ENCODE measurements around the gene ZNF230.

Gene ZNF230

GRCh38 chr19:44025217-44025936 is 22.6 kb downstream of the ZNF230 start, which contains the start of gene ZNF222 (continued):
- peak; percentile 7; the same call in 1 of the 2 replicates for TF ChIP-seq ZFP3 (tag by site-specific recombination; IDR thresholded peaks at IDR 0.05; ENCODE audit: low read depth)
- TF ChIP-seq ZFHX2 (tag by site-specific recombination; conservative IDR thresholded peaks at IDR 0.05), result peak; percentile 37; the same call in 1 of the 2 replicates
- TF ChIP-seq, protein P1, sequence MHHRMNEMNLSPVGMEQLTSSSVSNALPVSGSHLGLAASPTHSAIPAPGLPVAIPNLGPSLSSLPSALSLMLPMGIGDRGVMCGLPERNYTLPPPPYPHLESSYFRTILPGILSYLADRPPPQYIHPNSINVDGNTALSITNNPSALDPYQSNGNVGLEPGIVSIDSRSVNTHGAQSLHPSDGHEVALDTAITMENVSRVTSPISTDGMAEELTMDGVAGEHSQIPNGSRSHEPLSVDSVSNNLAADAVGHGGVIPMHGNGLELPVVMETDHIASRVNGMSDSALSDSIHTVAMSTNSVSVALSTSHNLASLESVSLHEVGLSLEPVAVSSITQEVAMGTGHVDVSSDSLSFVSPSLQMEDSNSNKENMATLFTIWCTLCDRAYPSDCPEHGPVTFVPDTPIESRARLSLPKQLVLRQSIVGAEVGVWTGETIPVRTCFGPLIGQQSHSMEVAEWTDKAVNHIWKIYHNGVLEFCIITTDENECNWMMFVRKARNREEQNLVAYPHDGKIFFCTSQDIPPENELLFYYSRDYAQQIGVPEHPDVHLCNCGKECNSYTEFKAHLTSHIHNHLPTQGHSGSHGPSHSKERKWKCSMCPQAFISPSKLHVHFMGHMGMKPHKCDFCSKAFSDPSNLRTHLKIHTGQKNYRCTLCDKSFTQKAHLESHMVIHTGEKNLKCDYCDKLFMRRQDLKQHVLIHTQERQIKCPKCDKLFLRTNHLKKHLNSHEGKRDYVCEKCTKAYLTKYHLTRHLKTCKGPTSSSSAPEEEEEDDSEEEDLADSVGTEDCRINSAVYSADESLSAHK (tag by site-specific recombination; IDR thresholded peaks at IDR 0.05), result no peak
- TF ChIP-seq ZNF24 (tag by site-specific recombination; IDR thresholded peaks at IDR 0.05), result 0 out of 2 replicates have a peak, but pooled peaks have one; percentile 59
- no peak for TF ChIP-seq SETDB1 (IDR thresholded peaks at IDR 0.05; ENCODE audit: insufficient read length, low read length)
- TF ChIP-seq ZNF112 (tag by site-specific recombination; IDR thresholded peaks at IDR 0.05), result no peak
- no peak for TF ChIP-seq ZNF426 (tag by site-specific recombination; IDR thresholded peaks at IDR 0.05)
- no peak for TF ChIP-seq ZFP69B (tag by site-specific recombination; IDR thresholded peaks at IDR 0.05)
- TF ChIP-seq, protein P2, sequence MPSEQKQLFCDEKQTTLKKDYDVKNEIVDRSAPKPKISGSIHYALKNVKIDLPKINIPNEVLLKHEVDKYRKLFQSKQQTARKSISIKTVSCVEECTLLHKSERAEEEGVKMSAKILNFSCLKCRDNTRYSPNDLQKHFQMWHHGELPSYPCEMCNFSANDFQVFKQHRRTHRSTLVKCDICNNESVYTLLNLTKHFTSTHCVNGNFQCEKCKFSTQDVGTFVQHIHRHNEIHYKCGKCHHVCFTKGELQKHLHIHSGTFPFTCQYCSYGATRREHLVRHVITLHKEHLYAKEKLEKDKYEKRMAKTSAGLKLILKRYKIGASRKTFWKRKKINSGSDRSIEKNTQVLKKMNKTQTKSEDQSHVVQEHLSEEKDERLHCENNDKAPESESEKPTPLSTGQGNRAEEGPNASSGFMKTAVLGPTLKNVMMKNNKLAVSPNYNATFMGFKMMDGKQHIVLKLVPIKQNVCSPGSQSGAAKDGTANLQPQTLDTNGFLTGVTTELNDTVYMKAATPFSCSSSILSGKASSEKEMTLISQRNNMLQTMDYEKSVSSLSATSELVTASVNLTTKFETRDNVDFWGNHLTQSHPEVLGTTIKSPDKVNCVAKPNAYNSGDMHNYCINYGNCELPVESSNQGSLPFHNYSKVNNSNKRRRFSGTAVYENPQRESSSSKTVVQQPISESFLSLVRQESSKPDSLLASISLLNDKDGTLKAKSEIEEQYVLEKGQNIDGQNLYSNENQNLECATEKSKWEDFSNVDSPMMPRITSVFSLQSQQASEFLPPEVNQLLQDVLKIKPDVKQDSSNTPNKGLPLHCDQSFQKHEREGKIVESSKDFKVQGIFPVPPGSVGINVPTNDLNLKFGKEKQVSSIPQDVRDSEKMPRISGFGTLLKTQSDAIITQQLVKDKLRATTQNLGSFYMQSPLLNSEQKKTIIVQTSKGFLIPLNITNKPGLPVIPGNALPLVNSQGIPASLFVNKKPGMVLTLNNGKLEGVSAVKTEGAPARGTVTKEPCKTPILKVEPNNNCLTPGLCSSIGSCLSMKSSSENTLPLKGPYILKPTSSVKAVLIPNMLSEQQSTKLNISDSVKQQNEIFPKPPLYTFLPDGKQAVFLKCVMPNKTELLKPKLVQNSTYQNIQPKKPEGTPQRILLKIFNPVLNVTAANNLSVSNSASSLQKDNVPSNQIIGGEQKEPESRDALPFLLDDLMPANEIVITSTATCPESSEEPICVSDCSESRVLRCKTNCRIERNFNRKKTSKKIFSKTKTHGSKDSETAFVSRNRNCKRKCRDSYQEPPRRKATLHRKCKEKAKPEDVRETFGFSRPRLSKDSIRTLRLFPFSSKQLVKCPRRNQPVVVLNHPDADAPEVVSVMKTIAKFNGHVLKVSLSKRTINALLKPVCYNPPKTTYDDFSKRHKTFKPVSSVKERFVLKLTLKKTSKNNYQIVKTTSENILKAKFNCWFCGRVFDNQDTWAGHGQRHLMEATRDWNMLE (tag by site-specific recombination; conservative IDR thresholded peaks at IDR 0.05; ENCODE audit: low read depth), result peak; percentile 88
- TF ChIP-seq SP3 (tag by site-specific recombination; IDR thresholded peaks at IDR 0.05), result peak; percentile 48; the same call in 1 of the 2 replicates
- TF ChIP-seq ZBTB10 (tag by site-specific recombination; IDR thresholded peaks at IDR 0.05), result peak; percentile 80
- TF ChIP-seq ELK4 (IDR thresholded peaks at IDR 0.05; ENCODE audit: borderline replicate concordance, low read depth, low read length), result no peak
- 0 out of 2 replicates have a peak, but pooled peaks have one; percentile 66 for TF ChIP-seq ZNF561 (tag by site-specific recombination; IDR thresholded peaks at IDR 0.05; ENCODE audit: borderline replicate concordance)
- no peak for TF ChIP-seq ZNF626 (tag by site-specific recombination; IDR thresholded peaks at IDR 0.05)
- peak; percentile 94 for TF ChIP-seq ZNF76 (tag by site-specific recombination; IDR thresholded peaks at IDR 0.05; ENCODE audit: borderline replicate concordance, low read depth)
- TF ChIP-seq ZNF175 (tag by site-specific recombination; IDR thresholded peaks at IDR 0.05), result no peak
- no peak for TF ChIP-seq ZNF26 (tag by site-specific recombination; IDR thresholded peaks at IDR 0.05)
- no peak for TF ChIP-seq ZNF639 (tag by site-specific recombination; IDR thresholded peaks at IDR 0.05)
- TF ChIP-seq, protein P3, sequence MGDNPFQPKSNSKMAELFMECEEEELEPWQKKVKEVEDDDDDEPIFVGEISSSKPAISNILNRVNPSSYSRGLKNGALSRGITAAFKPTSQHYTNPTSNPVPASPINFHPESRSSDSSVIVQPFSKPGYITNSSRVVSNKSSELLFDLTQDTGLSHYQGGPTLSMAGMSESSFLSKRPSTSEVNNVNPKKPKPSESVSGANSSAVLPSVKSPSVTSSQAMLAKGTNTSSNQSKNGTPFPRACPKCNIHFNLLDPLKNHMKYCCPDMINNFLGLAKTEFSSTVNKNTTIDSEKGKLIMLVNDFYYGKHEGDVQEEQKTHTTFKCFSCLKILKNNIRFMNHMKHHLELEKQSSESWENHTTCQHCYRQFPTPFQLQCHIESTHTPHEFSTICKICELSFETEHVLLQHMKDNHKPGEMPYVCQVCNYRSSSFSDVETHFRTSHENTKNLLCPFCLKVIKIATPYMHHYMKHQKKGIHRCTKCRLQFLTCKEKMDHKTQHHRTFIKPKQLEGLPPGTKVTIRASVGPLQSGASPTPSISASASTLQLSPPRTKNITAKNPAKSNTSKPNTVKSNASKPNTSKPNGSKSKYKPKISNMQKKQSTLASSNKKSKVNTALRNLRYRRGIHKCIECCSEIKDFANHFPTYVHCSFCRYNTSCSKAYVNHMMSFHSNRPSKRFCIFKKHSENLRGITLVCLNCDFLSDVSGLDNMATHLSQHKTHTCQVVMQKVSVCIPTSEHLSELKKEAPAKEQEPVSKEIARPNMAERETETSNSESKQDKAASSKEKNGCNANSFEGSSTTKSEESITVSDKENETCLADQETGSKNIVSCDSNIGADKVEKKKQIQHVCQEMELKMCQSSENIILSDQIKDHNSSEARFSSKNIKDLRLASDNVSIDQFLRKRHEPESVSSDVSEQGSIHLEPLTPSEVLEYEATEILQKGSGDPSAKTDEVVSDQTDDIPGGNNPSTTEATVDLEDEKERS (tag by site-specific recombination; IDR thresholded peaks at IDR 0.05), result no peak
- peak; percentile 50; the same call in 1 of the 2 replicates for TF ChIP-seq KLF10 (tag by site-specific recombination; IDR thresholded peaks at IDR 0.05)
